IMR-90 (cell line): ENCODE data around the gene RHBDD2. TPM values are rescaled to one million over a fixed set of nuclear protein-coding genes. Genes with fewer than 3 reads are reported as not detected.

Experiments
- ATAC-seq: fragments of 200-7000 bp; cut with Tn5 transposase; 2 replicates; pipeline ENCODE4 v1.9.1; 2020; ENCODE audit warnings: low read depth, mild to moderate bottlenecking, moderate library complexity
- BruUV-seq: library from RNA; stranded (reverse); fragments of 400-500 nt; replicated peaks from 2 replicates; lab custom pipeline; 2021; lab: Mats Ljungman, UMichigan
- CTCF ChIA-PET: fragments of 300-600 bp; formaldehyde crosslinking; extraction: SDS; loops from one replicate; lab custom pipeline; 2021; ENCODE audit warnings: antibody characterized with exemption; lab: Yijun Ruan, JAX
- POLR2A ChIA-PET: fragments of 300-600 bp; sonication (Branson Sonifier 250); formaldehyde crosslinking; loops from one replicate; lab custom pipeline; 2022; ENCODE audit warnings: antibody characterized with exemption; ENCODE audit not compliant: unreplicated experiment; lab: Charles Lee
- DNase-seq: peaks from one replicate; pipeline ENCODE4 v3.0.0; 2013
- H2AFZ ChIP-seq: replicated peaks from 2 replicates; pipeline ENCODE3; 2013; ENCODE audit warnings: low read length, mild to moderate bottlenecking; ENCODE audit not compliant: poor library complexity
- H2AK5ac ChIP-seq: 2 replicates; pipeline ENCODE4 v1.6.1; 2013; ENCODE audit warnings: low read depth, low read length, inconsistent platforms
- H2AK9ac ChIP-seq: replicated peaks from 2 replicates; pipeline ENCODE3; 2013; ENCODE audit warnings: mild to moderate bottlenecking, low read depth, low read length, moderate library complexity; ENCODE audit not compliant: poor library complexity
- H2BK120ac ChIP-seq: 2 replicates; pipeline ENCODE4 v1.6.1; 2013; ENCODE audit warnings: low read depth, low read length, inconsistent platforms
- H2BK15ac ChIP-seq: 3 replicates; pipeline ENCODE4 v1.6.1; 2013; ENCODE audit warnings: low read depth, low read length, inconsistent platforms
- H2BK20ac ChIP-seq: 2 replicates; pipeline ENCODE4 v1.6.1; 2013; ENCODE audit warnings: low read depth, mild to moderate bottlenecking, inconsistent platforms, low read length, moderate library complexity
- H2BK5ac ChIP-seq: 2 replicates; pipeline ENCODE4 v1.6.1; 2013; ENCODE audit warnings: mild to moderate bottlenecking, low read depth, low read length, inconsistent platforms; ENCODE audit not compliant: poor library complexity, severe bottlenecking
- H3K14ac ChIP-seq: replicated peaks from 2 replicates; pipeline ENCODE4 v1.6.1; 2013; ENCODE audit warnings: low read depth, low read length, inconsistent platforms
- H3K18ac ChIP-seq: 2 replicates; pipeline ENCODE4 v1.6.1; 2013; ENCODE audit warnings: low read depth, low read length, control low read depth
- H3K23ac ChIP-seq: 2 replicates; pipeline ENCODE4 v1.6.1; 2013; ENCODE audit warnings: low read depth, low read length, inconsistent platforms
- H3K27ac ChIP-seq: 2 replicates; pipeline ENCODE4 v1.5.1; 2013; ENCODE audit warnings: mild to moderate bottlenecking, control low read depth, low read length; ENCODE audit not compliant: insufficient read depth
- H3K27me3 ChIP-seq: 2 replicates; pipeline ENCODE4 v1.6.1; 2013; ENCODE audit warnings: low read length; ENCODE audit not compliant: control insufficient read depth, insufficient read depth
- H3K36me3 ChIP-seq: 2 replicates; pipeline ENCODE4 v1.6.1; 2013; ENCODE audit warnings: low read length, mixed read lengths; ENCODE audit not compliant: control insufficient read depth, insufficient read depth
- H3K4ac ChIP-seq: 2 replicates; pipeline ENCODE4 v1.6.1; 2013; ENCODE audit warnings: low read depth, low read length, inconsistent platforms
- H3K4me1 ChIP-seq: 2 replicates; pipeline ENCODE4 v1.6.1; 2013; ENCODE audit warnings: low read length, mixed read lengths; ENCODE audit not compliant: control insufficient read depth, insufficient read depth
- H3K4me2 ChIP-seq: 2 replicates; pipeline ENCODE4 v1.6.1; 2013; ENCODE audit warnings: low read depth, mild to moderate bottlenecking, control low read depth, low read length, moderate library complexity
- H3K4me3 ChIP-seq: 2 replicates; pipeline ENCODE4 v1.5.1; 2013; ENCODE audit warnings: low read depth, mild to moderate bottlenecking, control low read depth, low read length, moderate library complexity; ENCODE audit not compliant: insufficient read depth
- H3K56ac ChIP-seq: 2 replicates; pipeline ENCODE4 v1.6.1; 2013; ENCODE audit warnings: low read length, inconsistent platforms; ENCODE audit not compliant: insufficient read depth; ENCODE audit errors: extremely low read depth
- H3K79me1 ChIP-seq, 2 experiments: 2 replicates each; pipeline ENCODE4 v1.6.1; 2013; ENCODE audit warnings: low read length in 2 of 2, inconsistent platforms in 1 of 2, low read depth in 1 of 2
- H3K9ac ChIP-seq: 2 replicates; pipeline ENCODE4 v1.6.1; 2013; ENCODE audit warnings: low read depth, low read length, control low read depth
- H3K9me1 ChIP-seq: 2 replicates; pipeline ENCODE4 v1.6.1; 2013; ENCODE audit warnings: low read length, inconsistent platforms; ENCODE audit not compliant: insufficient read depth
- H3K9me3 ChIP-seq: 2 replicates; pipeline ENCODE4 v1.6.1; 2013; ENCODE audit warnings: low read length; ENCODE audit not compliant: control insufficient read depth, insufficient read depth
- H4K20me1 ChIP-seq: 2 replicates; pipeline ENCODE4 v1.6.1; 2013; ENCODE audit warnings: low read length, inconsistent platforms; ENCODE audit not compliant: insufficient read depth
- H4K5ac ChIP-seq: 2 replicates; pipeline ENCODE4 v1.6.1; 2013; ENCODE audit warnings: mild to moderate bottlenecking, low read depth, low read length, control low read depth
- H4K8ac ChIP-seq, 2 experiments: 2 replicates each; pipeline ENCODE4 v1.6.1; 2013; ENCODE audit warnings: low read depth in 2 of 2, low read length in 2 of 2, control low read depth in 1 of 2, inconsistent platforms in 1 of 2
- H4K91ac ChIP-seq: 2 replicates; pipeline ENCODE4 v1.6.1; 2013; ENCODE audit warnings: low read depth, low read length, inconsistent platforms; ENCODE audit not compliant: insufficient read depth
- BHLHE40 ChIP-seq: fragments of 150-350 bp; IDR thresholded peaks from 2 replicates; pipeline ENCODE4 v1.6.1; 2016; ENCODE audit warnings: mild to moderate bottlenecking, low read depth, low read length
- CEBPB ChIP-seq: IDR thresholded peaks from 2 replicates; pipeline ENCODE4 v1.6.1; 2012; ENCODE audit warnings: low read depth, low read length, improper control_type of control experiment
- CHD1 ChIP-seq: IDR thresholded peaks from 2 replicates; pipeline ENCODE4 v1.6.1; 2012; ENCODE audit warnings: low read depth, low read length, improper control_type of control experiment
- CTCF ChIP-seq: conservative IDR thresholded peaks from 2 replicates; pipeline ENCODE4 v1.5.1; 2012; ENCODE audit warnings: mild to moderate bottlenecking, low read depth, low read length, improper control_type of control experiment
- FOS ChIP-seq: fragments of 150-350 bp; IDR thresholded peaks from 2 replicates; pipeline ENCODE4 v1.6.1; 2016; ENCODE audit warnings: low read depth, low read length
- MAFK ChIP-seq: IDR thresholded peaks from 2 replicates; pipeline ENCODE4 v1.6.1; 2012; ENCODE audit warnings: low read depth, low read length, improper control_type of control experiment
- MAZ ChIP-seq: IDR thresholded peaks from 2 replicates; pipeline ENCODE4 v1.6.1; 2012; ENCODE audit warnings: low read depth, mild to moderate bottlenecking, low read length, improper control_type of control experiment, moderate library complexity, borderline replicate concordance
- MXI1 ChIP-seq: IDR thresholded peaks from 2 replicates; pipeline ENCODE4 v1.6.1; 2012; ENCODE audit warnings: low read depth, mild to moderate bottlenecking, low read length, moderate library complexity, borderline replicate concordance
- NFE2L2 ChIP-seq: fragments of 150-350 bp; IDR thresholded peaks from 2 replicates; pipeline ENCODE4 v1.6.1; 2016; ENCODE audit warnings: low read depth, mild to moderate bottlenecking, low read length
- POLR2A ChIP-seq: IDR thresholded peaks from 2 replicates; pipeline ENCODE4 v1.6.1; 2012; ENCODE audit warnings: mild to moderate bottlenecking, low read depth, low read length
- RAD21 ChIP-seq: IDR thresholded peaks from 2 replicates; pipeline ENCODE4 v1.6.1; 2012; ENCODE audit warnings: low read length, improper control_type of control experiment
- RCOR1 ChIP-seq: IDR thresholded peaks from 2 replicates; pipeline ENCODE4 v1.6.1; 2012; ENCODE audit warnings: mild to moderate bottlenecking, low read length, improper control_type of control experiment; ENCODE audit not compliant: insufficient replicate concordance
- RFX5 ChIP-seq: IDR thresholded peaks from 2 replicates; pipeline ENCODE4 v1.8.0; 2012; ENCODE audit warnings: low read depth, mild to moderate bottlenecking, low read length, moderate library complexity
- SMC3 ChIP-seq: fragments of 150-350 bp; IDR thresholded peaks from 2 replicates; pipeline ENCODE4 v1.6.1; 2016; ENCODE audit warnings: low read depth, mild to moderate bottlenecking, antibody characterized with exemption, low read length, moderate library complexity
- USF2 ChIP-seq: fragments of 150-350 bp; IDR thresholded peaks from 2 replicates; pipeline ENCODE4 v1.6.1; 2017; ENCODE audit warnings: mild to moderate bottlenecking, antibody characterized with exemption, low read length, low read depth
- WGBS, 2 experiments: methylation state at CpG; one replicate each; pipeline versions ENCODE4 v1.1.5 to v1.1.7; 2013; ENCODE audit warnings: missing lambda C conversion rate in 2 of 2; ENCODE audit not compliant: insufficient read length in 1 of 2; ENCODE audit errors: extremely low coverage in 2 of 2; 5-methylcytosine and 5-hydroxymethylcytosine counted together
- dilution Hi-C: fragments of 300-500 bp; cut with HindIII; formaldehyde crosslinking; loops from one replicate; pipeline ENCODE4 v1.14.3; 2018; ENCODE audit warnings: low sequenced_read_pairs; ENCODE audit not compliant: unreplicated experiment
- in situ Hi-C: fragments of 300-500 bp; cut with MboI; formaldehyde crosslinking; loops from 3 replicates; pipeline ENCODE4 v1.14.3; 2019; ENCODE audit warnings: low sequenced_read_pairs, inconsistent platforms, mixed read lengths
- intact Hi-C: fragments of 100-400 bp; cut with micrococcal nuclease; formaldehyde crosslinking; loops from 2 replicates; pipeline ENCODE4 v1.10.0; 2022
- polyA plus RNA-seq, 3 experiments: library from polyadenylated mRNA; depleted of rRNA; stranded (reverse); fragments of >200 nt; gene quantifications; 2 replicates each; pipeline ENCODE4 v1.2.3, GENCODE V29; 2012; ENCODE audit warnings: low replicate concordance in 1 of 3
- total RNA-seq: library from RNA; depleted of rRNA; stranded (reverse); fragments of >200 nt; gene quantifications from 2 replicates; pipeline ENCODE4 v1.2.3, GENCODE V29; 2012
- TF ChIP-seq, protein P1 (sequence below): fragments of 150-350 bp; IDR thresholded peaks from 2 replicates; pipeline ENCODE4 v1.6.1; 2016; ENCODE audit warnings: low read depth, mild to moderate bottlenecking, low read length, moderate library complexity, borderline replicate concordance

The RHBDD2 gene
- total and polyA plus RNA-seq, 2 of the 4 experiments (the other 2 are of a cell fraction): 9.7 to 42.4 TPM

DNA sequence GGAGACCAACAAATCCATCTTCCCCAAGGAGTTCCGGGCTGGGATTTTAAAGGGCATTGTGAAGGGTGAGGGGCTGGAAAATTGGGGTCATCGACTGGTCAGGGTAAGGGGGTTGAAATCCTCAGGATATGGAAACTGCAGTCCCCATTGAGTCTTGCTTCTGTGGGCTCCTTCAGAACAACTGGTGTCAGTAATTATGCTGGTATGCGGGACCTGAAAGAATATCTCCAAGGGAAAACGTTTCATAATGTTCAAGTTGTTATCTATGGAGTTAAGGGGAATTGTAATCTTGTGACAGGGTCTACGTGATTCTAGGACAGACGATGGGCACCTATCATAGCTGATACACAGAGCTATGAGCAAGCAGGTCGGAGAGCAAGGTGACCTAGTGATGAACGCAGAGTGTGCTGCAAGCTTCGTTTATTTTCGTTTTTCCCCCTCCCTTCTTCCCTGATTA lies 494 bp upstream of the RHBDD2 start:
- peak overlapping the region; percentile 89 for H3K56ac ChIP-seq
- peak overlapping the region; percentile 94 for H4K91ac ChIP-seq
- peak overlapping the region; percentile 95; the same call in 2 of the 3 replicates for H2BK15ac ChIP-seq
- H2AK5ac ChIP-seq: peak overlapping the region; percentile 98
- peak overlapping the region; percentile 97 for H3K4ac ChIP-seq
- H4K8ac ChIP-seq: peak overlapping the region; percentile 94 to 100
- ATAC-seq: peak; percentile 8
- peaks cover 7% of the 10 kb centered on the region; the same call in 1 of the 2 replicates for H4K20me1 ChIP-seq
- peak overlapping the region; percentile 99 for H3K23ac ChIP-seq
- H2AK9ac ChIP-seq: peak overlapping the region; percentile 65
- in situ Hi-C loops: no loop called here
- peaks cover 17% of the 10 kb centered on the region for H3K9me1 ChIP-seq
- intact Hi-C loops: no loop called here
- ChIA-PET CTCF (no interaction called here), POLR2A (no interaction called here)
- H3K4me1 ChIP-seq: peaks cover 6% of the 10 kb centered on the region
- dilution Hi-C loops: no loop called here
- H2BK5ac ChIP-seq: peak overlapping the region; percentile 90
- H3K4me3 ChIP-seq: peak overlapping the region; percentile 41
- 11% methylated on average over 3 of the region's 10 CpGs; no CpG with 5 or more reads in 1 of the 2 experiments for WGBS, 2 experiments
- no peak for DNase-seq
- H3K4me2 ChIP-seq: peak overlapping the region; percentile 92
- peak overlapping the region; percentile 80 for H3K18ac ChIP-seq
- H2AFZ ChIP-seq: peak overlapping the region; percentile 92
- H3K27ac ChIP-seq: peak overlapping the region; percentile 85
- BruUV-seq: no TSS peak
- peaks cover 21 to 37% of the 10 kb centered on the region in 2 experiments for H3K79me1 ChIP-seq
- no peaks in the 10 kb centered on the region for H3K27me3 ChIP-seq
- H3K9ac ChIP-seq: peak overlapping the region; percentile 84
- H3K9me3 ChIP-seq: no peaks in the 10 kb centered on the region
- H3K36me3 ChIP-seq: peaks cover 17% of the 10 kb centered on the region
- peak overlapping the region; percentile 92 for H4K5ac ChIP-seq
- peak overlapping the region; percentile 74 for H2BK120ac ChIP-seq
- H2BK20ac ChIP-seq: peak overlapping the region; percentile 67
- TF ChIP-seq FOS (no peak), MAZ (no peak), RAD21 (no peak), CHD1 (no peak), SMC3 (no peak), POLR2A (no peak), MXI1 (no peak), USF2 (no peak), NFE2L2 (no peak), RFX5 (no peak), BHLHE40 (no peak), RCOR1 (no peak), CTCF (no peak), CEBPB (no peak), MAFK (no peak)
- TF ChIP-seq, protein P1, sequence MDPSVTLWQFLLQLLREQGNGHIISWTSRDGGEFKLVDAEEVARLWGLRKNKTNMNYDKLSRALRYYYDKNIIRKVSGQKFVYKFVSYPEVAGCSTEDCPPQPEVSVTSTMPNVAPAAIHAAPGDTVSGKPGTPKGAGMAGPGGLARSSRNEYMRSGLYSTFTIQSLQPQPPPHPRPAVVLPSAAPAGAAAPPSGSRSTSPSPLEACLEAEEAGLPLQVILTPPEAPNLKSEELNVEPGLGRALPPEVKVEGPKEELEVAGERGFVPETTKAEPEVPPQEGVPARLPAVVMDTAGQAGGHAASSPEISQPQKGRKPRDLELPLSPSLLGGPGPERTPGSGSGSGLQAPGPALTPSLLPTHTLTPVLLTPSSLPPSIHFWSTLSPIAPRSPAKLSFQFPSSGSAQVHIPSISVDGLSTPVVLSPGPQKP: no peak
- H3K14ac ChIP-seq: peak overlapping the region; percentile 96
